ENCODE measurements around the gene AP1B1.
"Not testable (repeated sequence)": the region's sequence is repeated elsewhere in the genome, so short reads cannot be mapped to it uniquely, and the experiment has no call there.

The AP1B1 gene

DNA sequence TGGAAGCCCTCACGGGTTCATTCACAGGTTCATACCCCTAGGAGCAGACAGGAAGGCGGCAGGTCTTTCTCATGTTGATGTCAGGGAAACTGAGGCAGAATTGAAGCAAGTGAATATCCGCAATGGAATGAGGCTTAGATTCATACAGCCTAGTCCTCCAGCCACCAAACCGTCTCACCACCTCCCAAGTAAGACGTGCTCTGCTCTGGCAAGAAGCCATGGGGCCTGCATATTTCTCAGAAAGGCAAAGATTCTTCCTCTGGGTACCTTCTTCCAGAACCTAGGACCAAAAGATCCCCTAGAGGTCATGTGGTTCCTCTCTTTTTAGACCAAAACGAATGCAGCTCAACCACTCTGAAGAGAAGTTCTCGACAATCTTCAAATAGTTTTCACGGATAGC lies 1.7 kb downstream of the AP1B1 start:
- DNase-seq (ENCODE audit: low spot score), result peak; percentile 25

DNA sequence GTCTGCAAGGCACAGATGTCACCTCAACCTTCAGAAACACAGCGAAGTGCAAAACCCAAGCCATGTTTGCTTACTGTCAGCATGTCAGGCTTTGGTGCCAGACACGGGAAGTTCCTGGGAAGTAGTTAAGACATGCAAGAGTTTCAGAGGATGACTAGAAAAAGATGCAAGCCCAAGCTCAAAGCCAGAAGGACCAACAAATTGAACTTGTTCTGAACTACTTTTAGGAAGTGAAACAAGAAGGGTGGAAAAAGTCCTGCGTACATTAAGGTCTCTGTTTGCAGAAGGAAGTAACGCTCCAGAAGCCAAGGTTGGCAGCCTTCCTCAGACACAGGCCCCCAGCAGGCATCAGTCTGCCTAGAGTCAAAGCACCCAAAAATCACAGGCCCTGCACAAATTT lies 2.6 kb downstream of the AP1B1 start:
- DNase-seq (ENCODE audit: low spot score), result peak; percentile 93

DNA sequence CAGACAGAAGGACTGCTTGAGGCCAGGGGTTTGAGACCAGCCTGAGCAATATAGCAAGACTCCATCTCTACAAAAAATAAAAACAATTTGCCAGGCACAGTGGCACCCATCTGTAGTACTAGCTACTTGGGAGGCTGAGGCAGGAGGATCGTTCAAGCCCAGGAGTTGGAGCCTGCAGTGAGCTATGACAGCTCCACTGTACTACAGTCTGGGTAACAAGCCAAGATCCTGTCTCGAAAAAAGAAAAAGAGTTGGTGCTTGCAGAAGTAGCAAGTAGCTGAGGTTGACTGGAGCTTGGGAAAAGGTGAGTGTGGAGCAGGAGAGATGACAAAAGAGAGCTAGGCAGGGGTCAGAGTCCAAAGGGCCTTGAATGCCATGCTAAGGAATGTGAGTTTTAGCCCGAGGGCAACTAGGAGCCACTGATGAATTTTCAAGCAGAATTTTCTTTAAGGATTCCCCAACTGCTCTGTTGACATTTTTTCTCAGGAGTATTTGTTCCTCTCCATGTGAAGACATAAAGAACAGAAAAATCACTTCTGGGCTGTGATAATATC lies 3.1 kb downstream of the AP1B1 start:
- DNase-seq (ENCODE audit: low spot score), result no peak

DNA sequence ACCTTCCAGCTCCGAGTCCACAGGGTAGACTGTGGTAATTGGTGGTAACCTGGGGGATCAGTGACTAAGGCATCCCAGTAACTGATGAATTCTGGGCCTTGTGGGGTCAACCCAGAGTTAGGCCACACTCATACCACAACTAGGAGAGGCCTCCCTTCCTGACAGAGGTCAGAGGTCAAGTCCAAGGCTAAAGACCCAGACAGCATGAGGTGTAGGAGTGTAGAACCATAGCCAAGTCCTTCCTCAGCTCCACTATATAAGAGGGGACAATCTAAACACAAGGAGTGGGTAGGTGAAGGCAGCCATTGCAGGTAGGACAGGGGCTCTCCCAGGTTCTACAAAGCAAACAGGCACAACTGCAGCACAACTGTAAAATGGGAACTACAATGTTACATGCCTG lies 4.6 kb downstream of the AP1B1 start:
- DNase-seq (ENCODE audit: low spot score), result no peak

DNA sequence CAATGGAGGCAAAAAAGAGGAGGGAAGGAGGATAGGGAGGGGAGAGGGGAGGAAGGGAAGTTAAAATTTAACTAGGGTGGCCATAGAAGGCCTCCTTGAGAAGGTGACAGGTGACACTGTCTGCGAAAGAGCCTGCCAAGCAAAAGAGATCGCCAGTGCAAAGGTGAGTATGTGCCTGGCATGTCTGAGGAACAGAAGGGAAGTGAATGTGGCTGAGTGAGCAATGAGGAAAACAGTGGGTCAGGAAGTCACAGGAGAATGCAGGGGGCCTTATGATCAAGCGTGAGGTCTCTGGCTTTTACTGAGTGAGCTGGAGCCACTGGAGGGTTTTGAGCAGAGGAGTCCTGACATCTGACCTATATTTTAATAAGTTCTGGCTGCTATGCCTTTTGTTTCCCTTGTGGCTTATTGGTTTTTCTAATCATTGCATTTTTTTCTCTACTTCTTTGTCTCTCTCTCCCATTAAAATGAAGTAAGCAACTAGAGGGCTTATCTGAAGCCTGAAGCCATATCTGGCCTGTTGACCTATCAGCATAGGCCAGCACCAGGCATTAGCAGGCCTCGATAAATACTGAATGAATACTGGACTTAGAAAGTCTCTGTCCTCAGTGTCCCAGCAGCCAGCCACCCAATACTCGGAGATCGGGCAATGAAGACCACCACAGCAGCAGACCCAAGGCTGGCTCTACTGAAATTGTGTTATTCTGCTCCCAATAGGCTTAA lies 5.6 kb downstream of the AP1B1 start:
- no peak for DNase-seq (ENCODE audit: low spot score)

DNA sequence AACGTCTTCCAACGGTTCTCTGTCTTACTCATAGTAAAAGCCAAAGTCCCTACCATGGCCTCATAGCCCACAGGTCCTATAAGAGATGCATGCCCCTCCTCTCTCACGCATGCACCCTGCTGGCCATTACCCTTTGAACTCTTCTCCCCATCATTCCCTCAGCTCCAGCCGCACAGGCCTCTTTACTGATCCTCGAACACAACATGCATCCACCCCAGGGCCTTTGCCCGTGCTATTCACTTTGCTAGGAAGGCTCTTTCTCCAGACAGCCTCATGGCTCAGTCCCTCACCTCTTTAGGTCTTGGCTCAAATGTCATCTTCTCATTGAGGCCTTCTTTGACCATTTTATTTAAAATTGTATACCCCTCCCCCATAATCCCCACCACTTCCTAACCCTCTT lies 7.5 kb downstream of the AP1B1 start:
- no peak for DNase-seq (ENCODE audit: low spot score)

DNA sequence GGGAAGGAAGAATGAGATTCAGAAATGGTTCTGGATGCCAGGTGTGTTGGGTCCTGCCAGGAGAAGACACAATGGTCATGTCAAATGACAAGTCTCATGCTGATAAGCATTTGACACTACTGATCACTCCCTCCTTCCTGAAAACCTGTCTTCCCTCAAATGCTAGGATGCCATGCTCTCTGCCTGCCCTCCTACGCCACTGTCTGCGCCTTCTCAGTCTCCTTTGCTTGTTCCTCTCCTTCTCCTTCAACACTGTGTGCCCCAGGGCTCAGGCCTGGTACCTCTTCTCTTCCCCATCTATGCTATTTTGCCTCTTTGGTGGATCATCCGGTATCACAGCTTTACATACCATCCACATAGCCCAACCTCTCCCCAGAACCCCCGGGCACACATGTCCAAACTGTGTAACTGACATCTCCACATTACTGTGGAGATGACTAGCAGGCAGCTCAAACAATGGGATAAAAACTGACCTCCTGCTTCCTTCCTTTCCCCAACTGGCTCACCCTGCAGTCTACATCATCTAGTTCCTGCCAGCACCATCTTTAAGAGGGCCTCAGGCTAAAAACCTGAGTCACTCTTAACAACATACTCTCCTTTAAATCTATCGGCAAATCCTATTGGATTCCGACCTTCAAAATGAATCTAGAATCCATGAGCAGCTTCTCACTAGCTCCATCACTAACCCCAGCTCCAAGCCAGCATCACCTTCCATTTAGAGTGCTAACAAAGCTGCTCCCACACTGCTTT lies 8.2 kb downstream of the AP1B1 start:
- DNase-seq (ENCODE audit: low spot score), result no peak

DNA sequence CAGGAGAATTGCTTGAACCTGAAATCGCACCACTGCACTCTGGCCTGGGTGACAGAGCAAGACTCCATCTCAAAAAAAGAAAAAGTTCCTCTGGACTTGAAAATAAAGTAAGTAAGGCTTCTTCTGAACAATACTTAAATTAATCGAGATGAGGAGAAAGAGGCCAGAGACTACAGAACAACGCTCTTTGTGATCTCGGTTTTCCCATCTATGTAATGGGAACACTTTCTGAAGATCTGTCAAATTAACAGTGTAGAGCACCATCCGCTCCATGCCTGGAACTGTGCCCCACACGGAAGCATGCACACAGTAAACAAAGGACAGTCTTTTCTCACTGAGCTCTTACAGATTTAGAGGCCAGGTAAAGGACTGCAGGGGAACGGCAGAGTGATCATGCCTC lies 9.1 kb downstream of the AP1B1 start:
- no peak for DNase-seq (ENCODE audit: low spot score)

DNA sequence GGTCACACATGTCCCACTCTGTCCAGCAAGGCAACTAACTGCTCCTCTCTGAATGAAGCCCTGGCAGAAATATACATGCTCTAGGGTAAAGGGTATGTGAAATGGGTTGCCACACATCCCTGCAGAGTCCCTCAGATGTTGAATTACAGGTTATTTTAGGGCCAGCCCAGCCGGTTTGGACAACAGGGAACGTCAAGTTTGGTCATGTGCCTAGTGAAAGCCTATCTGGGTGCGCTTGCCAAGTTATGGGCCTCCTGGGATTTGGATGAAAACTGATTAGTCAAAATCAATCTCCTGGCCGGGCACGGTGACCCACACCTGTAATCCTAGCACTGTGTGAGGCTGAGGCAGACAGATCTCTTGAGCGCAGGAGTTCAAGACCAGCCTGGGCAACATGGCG lies 10.4 kb downstream of the AP1B1 start:
- no peak for DNase-seq (ENCODE audit: low spot score)

DNA sequence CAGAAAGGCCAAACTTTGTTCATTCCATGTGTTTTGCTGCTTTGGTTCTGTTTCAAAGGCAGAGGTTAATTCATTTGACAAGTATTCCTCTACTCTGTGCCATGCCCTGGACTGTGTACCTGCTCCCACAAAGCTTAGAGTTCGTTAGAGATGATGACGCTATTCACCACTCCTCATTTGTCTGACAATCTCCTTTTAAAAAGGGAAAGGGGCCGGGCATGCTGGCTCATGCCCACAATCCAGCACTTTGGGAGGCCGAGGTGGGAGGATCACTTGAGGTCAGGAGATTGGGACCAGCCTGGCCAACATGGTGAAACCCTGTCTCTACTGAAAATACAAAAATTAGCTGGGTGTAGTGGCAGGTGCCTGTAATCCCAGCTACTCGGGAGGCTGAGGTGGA lies 11.7 kb downstream of the AP1B1 start:
- not testable (repeated sequence) for DNase-seq (ENCODE audit: low spot score)

DNA sequence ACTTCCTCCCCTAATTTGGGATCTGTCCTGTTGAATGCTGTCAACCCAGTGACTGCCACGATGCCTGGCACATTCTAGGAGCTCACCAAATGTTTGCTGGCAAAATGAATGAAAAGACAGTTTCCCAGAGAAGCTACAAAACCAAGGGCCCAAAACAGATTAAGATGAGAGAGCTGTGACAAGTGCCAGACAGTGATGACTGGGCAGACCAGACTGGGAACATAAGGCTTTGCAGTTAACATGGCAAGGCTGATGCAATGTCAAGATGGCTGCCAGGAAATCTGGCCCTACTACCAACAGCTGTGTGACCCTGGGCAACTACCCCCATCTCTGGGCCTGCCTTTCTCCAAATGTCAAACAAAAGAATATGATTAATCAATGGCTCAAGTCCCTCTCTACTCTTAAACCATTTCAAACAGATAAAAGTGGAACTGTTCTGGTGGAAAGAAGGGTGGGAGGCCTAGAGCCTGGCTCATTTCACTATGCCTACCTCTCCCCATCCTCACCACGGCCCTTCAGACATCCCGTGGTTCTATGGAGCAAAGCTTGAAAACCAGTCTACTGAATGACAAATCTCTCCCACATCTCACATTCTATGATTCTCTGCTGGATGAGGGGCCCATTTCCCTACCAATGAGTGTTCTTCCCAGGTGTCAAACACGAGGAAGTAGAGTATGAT lies 12.8 kb downstream of the AP1B1 start:
- DNase-seq (ENCODE audit: low spot score), result no peak

DNA sequence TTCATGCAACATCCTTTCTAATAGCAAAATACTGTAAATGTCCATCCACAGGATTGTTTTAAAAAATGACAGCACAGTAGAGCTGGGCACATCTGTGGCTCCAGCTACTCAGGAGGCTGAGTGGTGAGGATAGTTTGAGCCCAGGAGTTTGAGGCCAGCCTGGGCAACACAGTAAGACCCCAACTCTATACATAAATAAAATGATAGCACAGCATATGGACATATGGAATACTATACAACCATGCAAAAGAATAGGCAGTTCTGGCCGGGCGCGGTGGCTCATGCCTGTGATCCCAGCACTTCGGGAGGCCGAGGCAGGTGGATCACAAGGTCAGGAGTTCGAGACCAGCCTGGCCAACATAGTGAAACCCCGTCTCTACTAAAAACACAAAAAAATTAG lies 13.6 kb downstream of the AP1B1 start:
- DNase-seq (ENCODE audit: low spot score), result not testable (repeated sequence)

DNA sequence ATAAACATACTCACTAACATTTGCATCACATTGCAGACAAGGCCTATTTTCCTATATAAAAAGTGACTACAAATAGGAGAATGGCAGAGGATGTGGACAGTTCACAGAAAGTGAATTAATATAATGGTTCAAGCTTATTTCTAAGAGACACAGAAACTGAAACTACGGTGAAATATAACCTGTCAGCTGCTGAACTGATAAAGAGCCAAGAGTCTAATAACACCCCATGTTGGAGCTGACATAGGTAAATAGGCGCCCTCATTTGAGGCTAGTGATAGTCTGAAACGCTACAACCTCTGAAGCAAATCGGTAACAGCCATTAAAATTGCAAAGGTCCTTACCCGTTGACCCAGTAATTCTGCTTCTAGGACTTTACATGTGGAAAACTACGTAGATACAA lies 14.0 kb downstream of the AP1B1 start:
- DNase-seq (ENCODE audit: low spot score), result no peak

DNA sequence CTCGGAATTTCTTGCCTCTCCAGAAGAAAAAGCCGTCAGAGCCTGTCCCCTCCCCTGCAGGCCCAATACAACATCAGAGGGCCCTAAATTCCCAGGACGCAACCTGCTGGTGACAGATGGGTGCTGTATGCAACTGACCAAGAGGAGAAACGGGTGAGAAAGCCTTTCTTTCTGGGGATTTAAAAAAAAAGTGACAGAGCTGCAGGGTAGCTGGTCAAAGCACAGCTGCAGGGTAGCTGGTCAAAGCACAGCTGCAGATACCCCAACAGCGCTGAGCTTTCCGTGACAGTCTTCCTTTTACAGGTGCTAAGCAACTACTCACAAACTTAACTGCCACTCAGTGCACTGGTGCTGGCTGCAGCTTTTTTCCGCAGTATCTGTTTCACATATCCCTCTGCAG lies 17.8 kb downstream of the AP1B1 start:
- peak; percentile 87 for DNase-seq (ENCODE audit: low spot score)

DNA sequence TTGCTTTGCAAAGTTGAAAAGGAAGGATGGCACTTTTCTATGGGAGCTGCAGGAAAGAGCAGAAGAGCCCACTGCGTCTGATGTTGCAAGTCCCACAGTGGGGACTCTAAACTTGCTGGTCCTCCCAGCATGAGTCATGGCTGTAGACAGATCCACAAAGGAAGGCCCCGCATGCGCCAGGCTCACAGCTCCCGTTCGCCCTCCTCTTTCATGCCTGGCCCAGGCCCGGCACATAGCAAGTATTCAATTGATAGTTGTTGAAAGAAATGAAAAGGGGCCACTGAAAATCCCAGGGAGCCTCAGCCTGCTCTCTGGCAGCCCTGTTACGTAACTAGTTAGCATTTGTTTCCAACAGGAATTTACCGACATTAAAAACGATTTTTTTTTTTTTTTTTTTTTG lies 18.9 kb downstream of the AP1B1 start:
- DNase-seq (ENCODE audit: low spot score), result no peak

DNA sequence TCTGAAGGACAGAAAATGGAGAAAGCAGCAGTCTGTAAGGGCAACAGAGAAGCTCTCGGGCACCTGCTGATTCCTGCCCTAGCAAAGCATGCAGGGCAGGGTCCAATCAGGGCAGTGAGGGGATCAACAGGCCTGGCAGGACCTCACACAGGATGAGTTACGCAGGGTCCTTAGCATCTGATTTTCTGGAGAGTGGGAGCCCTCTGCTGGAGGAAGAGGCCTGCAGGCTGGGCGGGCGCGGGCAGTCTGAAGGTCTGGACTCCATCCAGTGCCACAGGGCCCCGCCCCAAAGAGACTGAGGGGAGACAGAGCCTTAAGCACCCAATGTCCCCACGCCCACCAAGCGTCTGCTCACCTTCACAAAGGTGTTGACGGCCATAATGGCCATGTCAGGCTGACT lies 28.9 kb downstream of the AP1B1 start:
- peak; percentile 22 for DNase-seq (ENCODE audit: low spot score)

DNA sequence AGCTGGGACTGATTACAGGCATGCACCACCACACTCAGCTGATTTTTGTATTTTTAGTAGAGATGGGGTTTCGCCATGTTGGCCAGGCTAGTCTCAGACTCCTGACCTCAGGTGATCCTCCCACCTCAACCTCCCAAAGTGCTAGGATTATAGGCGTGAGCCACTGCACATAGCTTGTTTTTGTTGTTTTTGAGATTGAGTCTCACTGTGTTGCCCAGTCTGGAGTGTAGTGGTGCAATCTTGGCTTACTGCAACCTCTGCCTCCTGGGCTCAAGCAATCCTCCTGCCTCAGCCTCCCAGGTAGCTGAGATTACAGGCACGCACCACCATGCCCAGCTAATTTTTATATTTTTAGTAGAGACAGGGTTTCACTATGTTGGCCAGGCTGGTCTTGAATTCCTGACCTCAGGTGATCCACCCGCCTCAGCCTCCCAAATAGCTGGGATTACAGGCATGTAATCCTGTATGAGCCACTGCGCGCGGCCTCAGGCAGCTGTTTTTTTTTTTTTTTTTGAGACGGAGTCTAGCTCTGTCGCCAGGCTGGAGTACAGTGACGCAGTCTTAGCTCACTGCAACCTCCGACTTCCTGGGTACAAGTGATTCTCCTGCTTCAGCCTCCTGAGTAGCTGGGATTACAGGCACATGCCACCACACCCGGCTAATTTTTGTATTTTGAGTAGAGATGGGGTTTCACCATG lies 31.0 kb downstream of the AP1B1 start:
- DNase-seq (ENCODE audit: low spot score), result not testable (repeated sequence)

DNA sequence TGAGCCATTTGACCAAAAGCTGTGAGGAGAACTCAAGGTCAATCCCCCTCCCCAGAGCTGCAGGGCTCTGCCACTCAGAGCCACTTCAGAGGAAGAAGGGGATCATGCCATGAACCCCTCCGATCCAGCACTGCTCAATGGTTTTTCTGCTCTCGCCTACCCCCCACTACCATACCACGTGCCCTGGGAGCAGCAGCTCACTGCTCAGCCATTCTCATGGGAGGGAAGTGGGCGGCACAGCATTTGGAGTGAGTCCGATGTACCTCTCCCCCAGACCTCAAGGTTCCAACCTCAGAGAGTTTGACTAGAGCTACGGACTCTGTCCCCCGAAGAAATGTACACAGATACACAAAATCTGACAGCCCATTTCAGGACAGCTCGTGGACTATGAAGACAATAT lies 34.5 kb downstream of the AP1B1 start:
- DNase-seq (ENCODE audit: low spot score), result no peak

DNA sequence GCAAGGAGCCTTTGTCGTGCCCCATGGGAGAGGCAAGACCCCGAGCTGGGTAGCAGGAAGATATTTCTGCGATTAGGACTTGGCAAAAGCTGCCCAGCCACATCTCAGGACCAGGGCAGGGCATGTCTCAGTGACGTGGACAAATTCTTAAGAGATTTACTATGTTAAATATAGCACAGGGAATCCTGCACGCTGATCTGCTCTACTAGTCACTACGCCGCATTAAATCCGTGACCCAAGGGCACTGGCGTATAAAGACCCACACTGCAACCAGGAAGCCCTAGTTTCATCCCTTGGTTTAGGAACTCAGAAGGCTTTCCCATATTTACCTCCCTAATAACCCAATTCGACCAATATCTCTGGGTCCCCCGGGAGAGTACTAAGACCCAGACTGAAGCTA lies 35.1 kb downstream of the AP1B1 start:
- no peak for DNase-seq (ENCODE audit: low spot score)

DNA sequence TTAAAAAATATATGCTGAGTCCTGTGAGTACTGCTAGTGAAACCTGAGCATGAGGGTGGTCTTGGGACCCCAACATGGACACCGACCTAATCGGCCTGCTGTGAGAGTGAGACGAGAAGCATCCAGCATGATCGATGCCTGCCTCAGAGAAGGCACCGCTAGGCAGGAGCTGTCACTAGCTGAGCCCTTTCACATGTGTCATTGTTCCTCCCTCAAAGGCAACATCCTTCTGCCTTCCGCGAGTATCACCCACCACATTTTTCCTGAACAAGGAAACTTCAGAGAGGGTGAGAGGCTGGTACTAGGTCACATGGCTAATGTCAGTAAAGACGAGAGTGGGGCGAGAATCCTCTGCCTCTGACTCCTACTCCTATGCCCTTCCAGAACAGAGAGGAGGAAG lies 35.6 kb downstream of the AP1B1 start:
- no peak for DNase-seq (ENCODE audit: low spot score)

DNA sequence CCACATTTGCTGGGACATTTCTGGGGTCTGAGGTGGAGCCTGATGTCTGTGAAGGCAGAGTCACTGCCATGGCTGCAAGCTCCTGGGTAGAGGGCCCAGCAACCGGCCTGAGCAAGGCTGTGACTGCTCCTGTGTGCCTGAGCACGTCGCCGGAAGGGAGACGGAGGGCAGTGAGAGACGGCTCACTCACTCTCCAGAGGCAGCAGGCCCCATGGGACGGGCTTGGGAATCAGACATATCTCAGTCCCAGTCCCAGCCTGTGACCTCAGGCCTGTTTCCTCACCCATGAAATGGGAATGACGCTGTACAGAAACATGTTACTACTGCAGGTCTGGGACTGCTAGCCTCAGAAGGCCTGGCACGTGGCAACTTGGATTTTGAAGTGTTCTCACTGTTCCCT lies 36.5 kb downstream of the AP1B1 start:
- DNase-seq (ENCODE audit: low spot score), result no peak

DNA sequence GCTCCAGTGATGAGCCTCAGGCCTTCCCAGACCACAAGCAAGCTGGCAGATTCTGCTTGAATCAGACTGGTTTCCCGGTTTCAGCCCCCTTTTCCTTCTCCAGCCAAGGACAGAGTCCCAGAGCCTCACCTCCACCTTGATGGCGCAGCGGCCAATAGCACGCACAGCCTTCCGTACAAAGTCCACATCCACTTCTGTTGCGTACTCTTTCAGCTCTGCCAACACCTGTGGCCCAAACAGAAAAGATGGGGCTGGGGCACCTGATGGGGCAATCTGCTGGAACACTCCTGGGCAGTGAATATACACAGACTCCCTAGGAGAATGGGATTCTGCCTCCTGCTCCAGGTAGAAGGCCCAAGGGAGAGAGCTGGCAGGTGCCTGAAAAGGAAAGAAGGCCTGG lies 37.3 kb downstream of the AP1B1 start:
- DNase-seq (ENCODE audit: low spot score), result no peak
